GM19025 (cell line): ENCODE results near the gene LINS1.

Experiments used
- ATAC-seq: cut with Tn5 transposase; IDR thresholded peaks from one replicate; pipeline ENCODE4 v1.9.1; 2021; ENCODE audit warnings: mild to moderate bottlenecking, low read depth, moderate library complexity; ENCODE audit not compliant: unreplicated experiment

LINS1 gene

GRCh38 chr15:100560323-100560722, 41.7 kb downstream of the LINS1 start:
- no peak for ATAC-seq

GRCh38 chr15:100559330-100559729, 42.7 kb downstream of the LINS1 start:
- ATAC-seq, result no peak

GRCh38 chr15:100558771-100559254, 43.2 kb downstream of the LINS1 start:
- no peak for ATAC-seq

- no peak for ATAC-seq
These were observed 48.5 kb downstream of the LINS1 start for GRCh38 chr15:100553468-100553867.

- ATAC-seq, result no peak
These were observed 54.0 kb downstream of the LINS1 start for GRCh38 chr15:100547961-100548360.

GRCh38 chr15:100544946-100545345, 57.0 kb downstream of the LINS1 start:
- no peak for ATAC-seq

GRCh38 chr15:100544338-100544841, 57.6 kb downstream of the LINS1 start:
- ATAC-seq, result no peak

- ATAC-seq, result no peak
These were observed 59.7 kb downstream of the LINS1 start for GRCh38 chr15:100542290-100542689.

- no peak for ATAC-seq
These were observed 64.7 kb downstream of the LINS1 start for GRCh38 chr15:100537331-100537730.

- no peak for ATAC-seq
These were observed 65.3 kb downstream of the LINS1 start for GRCh38 chr15:100536733-100537132.

GRCh38 chr15:100533886-100534285, 68.1 kb downstream of the LINS1 start:
- no peak for ATAC-seq

GRCh38 chr15:100531823-100532327, 70.1 kb downstream of the LINS1 start:
- no peak for ATAC-seq

- no peak for ATAC-seq
These were observed 70.8 kb downstream of the LINS1 start for GRCh38 chr15:100531204-100531603.

- ATAC-seq, result no peak
These were observed 72.4 kb downstream of the LINS1 start for GRCh38 chr15:100529556-100529955.

- ATAC-seq, result no peak
These were observed 73.1 kb downstream of the LINS1 start, which contains the start of gene CERS3 for GRCh38 chr15:100528833-100529428. CERS3 (minus strand) TSS chr15:100528950; CDS start chr15:100501849, 27,101 bp downstream.

GRCh38 chr15:100526027-100526481, 75.9 kb downstream of the LINS1 start:
- ATAC-seq, result no peak

GRCh38 chr15:100525436-100525835, 76.5 kb downstream of the LINS1 start:
- ATAC-seq, result no peak

GRCh38 chr15:100524326-100524725, 77.7 kb downstream of the LINS1 start:
- ATAC-seq, result no peak

GRCh38 chr15:100521907-100522306, 80.1 kb downstream of the LINS1 start:
- ATAC-seq, result no peak

GRCh38 chr15:100520132-100520921, 81.7 kb downstream of the LINS1 start:
- ATAC-seq, result no peak

- ATAC-seq, result no peak
These were observed 84.1 kb downstream of the LINS1 start for GRCh38 chr15:100517846-100518245.
